K562 (cell line): ENCODE data around the gene SLC39A5. TPM values are rescaled to one million over a fixed set of nuclear protein-coding genes. Genes with fewer than 3 reads are reported as not detected.

ENCODE experiments used
- ARID1B ChIP-seq: fragments of 450-650 bp; IDR thresholded peaks from 2 replicates; pipeline ENCODE4 v1.6.1; 2016; ENCODE audit warnings: antibody characterized with exemption, mild to moderate bottlenecking, inconsistent platforms
- BRF2 ChIP-seq: IDR thresholded peaks from 3 replicates; pipeline ENCODE4 v1.6.1; 2011; ENCODE audit warnings: borderline replicate concordance, mild to moderate bottlenecking; ENCODE audit not compliant: insufficient read length, insufficient read depth
- DNMT1 ChIP-seq: fragments of 450-650 bp; IDR thresholded peaks from 2 replicates; pipeline ENCODE4 v1.6.1; 2016; ENCODE audit warnings: antibody characterized with exemption, mild to moderate bottlenecking
- ETV1 ChIP-seq: fragments of 450-650 bp; conservative IDR thresholded peaks from 2 replicates; pipeline ENCODE4 v1.6.1; 2016; ENCODE audit warnings: missing genetic modification characterization, control low read depth, low read depth, missing compliant biosample characterization
- ETV5 ChIP-seq: sonication (generic); formaldehyde crosslinking; IDR thresholded peaks from 2 replicates; pipeline ENCODE4 v1.4.0; 2020; ENCODE audit warnings: low read depth, mild to moderate bottlenecking, missing genetic modification reagents
- FOS ChIP-seq: IDR thresholded peaks from 3 replicates; pipeline ENCODE4 v1.6.1; 2011; ENCODE audit not compliant: insufficient read length; ENCODE audit errors: extremely low read depth
- FOXA1 ChIP-seq: fragments of 450-650 bp; IDR thresholded peaks from 2 replicates; pipeline ENCODE4 v1.6.1; 2016; ENCODE audit warnings: mild to moderate bottlenecking, borderline replicate concordance
- FOXO4 ChIP-seq: fragments of 450-650 bp; formaldehyde crosslinking; IDR thresholded peaks from 2 replicates; pipeline ENCODE4 v1.4.0; 2020; ENCODE audit warnings: mild to moderate bottlenecking, moderate library complexity
- HDAC1 ChIP-seq, 2 experiments: fragments of 450-650 bp; IDR thresholded peaks; 2 replicates each; pipeline ENCODE4 v1.6.1; 2016 to 2017; ENCODE audit warnings: inconsistent platforms in 1 of 2, mild to moderate bottlenecking in 1 of 2, moderate library complexity in 1 of 2
- HMG20A ChIP-seq: fragments of 450-650 bp; formaldehyde crosslinking; conservative IDR thresholded peaks from 2 replicates; pipeline ENCODE4 v1.4.0; 2020; ENCODE audit warnings: mild to moderate bottlenecking, mixed read lengths
- MEF2A ChIP-seq: IDR thresholded peaks from 2 replicates; pipeline ENCODE4 v1.6.1; 2011; ENCODE audit warnings: low read depth, mild to moderate bottlenecking, low read length, moderate library complexity; ENCODE audit not compliant: control insufficient read depth
- MNT ChIP-seq, 2 experiments: fragments of 450-650 bp; conservative IDR thresholded peaks; 2 replicates each; pipeline ENCODE4 v1.6.1; 2017; ENCODE audit warnings: mild to moderate bottlenecking in 2 of 2, moderate library complexity in 2 of 2
- RCOR1 ChIP-seq, 2 experiments: IDR thresholded peaks; 2 replicates each; pipeline ENCODE4 v1.6.1; 2012; ENCODE audit warnings: low read depth in 2 of 2, low read length in 2 of 2, borderline replicate concordance in 1 of 2, improper control_type of control experiment in 1 of 2
- THAP12 ChIP-seq: fragments of 250-450 bp; sonication (Bioruptor Pico); IDR thresholded peaks from 2 replicates; pipeline ENCODE4 v1.9.0; 2021; ENCODE audit warnings: mild to moderate bottlenecking, inconsistent platforms
- ZNF140 ChIP-seq: fragments of 250-450 bp; sonication (Bioruptor Pico); IDR thresholded peaks from 2 replicates; pipeline ENCODE4 v1.8.0; 2021; ENCODE audit warnings: moderate library complexity, mild to moderate bottlenecking, inconsistent platforms
- ZNF316 ChIP-seq: fragments of 450-650 bp; IDR thresholded peaks from 2 replicates; pipeline ENCODE4 v1.6.1; 2016
- ZNF561 ChIP-seq: fragments of 450-650 bp; formaldehyde crosslinking; conservative IDR thresholded peaks from 2 replicates; pipeline ENCODE4 v1.4.0; 2020; ENCODE audit warnings: mild to moderate bottlenecking, moderate library complexity
- polyA plus RNA-seq, 8 experiments: library from polyadenylated mRNA; depleted of rRNA in 4 of 8; stranded (reverse) in 5 of 8; unstranded in 3 of 8; fragments of >200 nt; fragmentation: Nextera tagmentation in 2 of 8; fragmentation: Illumina TruSeq in 1 of 8; extraction: Ambion mirVana in 2 of 8; extraction: Trizol in 1 of 8; gene quantifications; 2 replicates each; pipeline versions ENCODE4 v1.2.1 to v1.2.3, GENCODE V29; 2011 to 2014; ENCODE audit warnings: inconsistent platforms in 1 of 8, missing spikeins in 1 of 8
- total RNA-seq, 7 experiments: library from RNA; depleted of rRNA in 6 of 7; stranded (reverse); fragments of >200 nt in 6 of 7; fragmentation: Illumina TruSeq in 2 of 7; extraction: Trizol in 2 of 7; gene quantifications; 2 replicates each; pipeline versions ENCODE4 v1.2.1 to v1.2.3, GENCODE V29; 2011 to 2021; ENCODE audit warnings: low replicate concordance in 1 of 7
- TF ChIP-seq, protein P1 (sequence below): fragments of 450-650 bp; IDR thresholded peaks from 2 replicates; pipeline ENCODE4 v1.6.1; 2017; ENCODE audit warnings: mild to moderate bottlenecking, moderate library complexity
- TF ChIP-seq, protein P2 (sequence below): fragments of 450-650 bp; IDR thresholded peaks from 2 replicates; pipeline ENCODE4 v1.6.1; 2016; ENCODE audit warnings: borderline replicate concordance

Gene SLC39A5
- total and polyA plus RNA-seq, 9 of the 15 experiments (the other 6 are each of a cell fraction or from before 2014, with no cell fraction given) = 0.08 to 0.10 TPM; not detected in 7

- TF ChIP-seq, protein P1, sequence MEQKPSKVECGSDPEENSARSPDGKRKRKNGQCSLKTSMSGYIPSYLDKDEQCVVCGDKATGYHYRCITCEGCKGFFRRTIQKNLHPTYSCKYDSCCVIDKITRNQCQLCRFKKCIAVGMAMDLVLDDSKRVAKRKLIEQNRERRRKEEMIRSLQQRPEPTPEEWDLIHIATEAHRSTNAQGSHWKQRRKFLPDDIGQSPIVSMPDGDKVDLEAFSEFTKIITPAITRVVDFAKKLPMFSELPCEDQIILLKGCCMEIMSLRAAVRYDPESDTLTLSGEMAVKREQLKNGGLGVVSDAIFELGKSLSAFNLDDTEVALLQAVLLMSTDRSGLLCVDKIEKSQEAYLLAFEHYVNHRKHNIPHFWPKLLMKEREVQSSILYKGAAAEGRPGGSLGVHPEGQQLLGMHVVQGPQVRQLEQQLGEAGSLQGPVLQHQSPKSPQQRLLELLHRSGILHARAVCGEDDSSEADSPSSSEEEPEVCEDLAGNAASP = no peak
- TF ChIP-seq HDAC1 (IDR thresholded peaks at IDR 0.05) = no peak
- no peak for TF ChIP-seq BRF2
- TF ChIP-seq MNT (conservative IDR thresholded peaks at IDR 0.05) = no peak
- no peak for TF ChIP-seq DNMT1
- TF ChIP-seq ARID1B = no peak
- TF ChIP-seq ZNF316 = no peak
- TF ChIP-seq ZNF561 (CRISPR knock-in tag) = no peak
- TF ChIP-seq FOS = no peak
- no peak for TF ChIP-seq FOXA1
- TF ChIP-seq ETV1 (tag) = no peak
- no peak for TF ChIP-seq HMG20A (CRISPR knock-in tag)
- TF ChIP-seq, protein P2, sequence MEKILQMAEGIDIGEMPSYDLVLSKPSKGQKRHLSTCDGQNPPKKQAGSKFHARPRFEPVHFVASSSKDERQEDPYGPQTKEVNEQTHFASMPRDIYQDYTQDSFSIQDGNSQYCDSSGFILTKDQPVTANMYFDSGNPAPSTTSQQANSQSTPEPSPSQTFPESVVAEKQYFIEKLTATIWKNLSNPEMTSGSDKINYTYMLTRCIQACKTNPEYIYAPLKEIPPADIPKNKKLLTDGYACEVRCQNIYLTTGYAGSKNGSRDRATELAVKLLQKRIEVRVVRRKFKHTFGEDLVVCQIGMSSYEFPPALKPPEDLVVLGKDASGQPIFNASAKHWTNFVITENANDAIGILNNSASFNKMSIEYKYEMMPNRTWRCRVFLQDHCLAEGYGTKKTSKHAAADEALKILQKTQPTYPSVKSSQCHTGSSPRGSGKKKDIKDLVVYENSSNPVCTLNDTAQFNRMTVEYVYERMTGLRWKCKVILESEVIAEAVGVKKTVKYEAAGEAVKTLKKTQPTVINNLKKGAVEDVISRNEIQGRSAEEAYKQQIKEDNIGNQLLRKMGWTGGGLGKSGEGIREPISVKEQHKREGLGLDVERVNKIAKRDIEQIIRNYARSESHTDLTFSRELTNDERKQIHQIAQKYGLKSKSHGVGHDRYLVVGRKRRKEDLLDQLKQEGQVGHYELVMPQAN = no peak
- TF ChIP-seq FOXO4 (CRISPR knock-in tag) = no peak
- no peak for TF ChIP-seq THAP12
- 0 out of 4 replicates have a peak, but pooled peaks of 1 of the 2 experiments have one; percentile 11 for TF ChIP-seq RCOR1 (IDR thresholded peaks at IDR 0.05; ENCODE audit: borderline replicate concordance in 1 of 2, low read depth in 2 of 2, low read length in 2 of 2)
- no peak for TF ChIP-seq ETV5 (CRISPR knock-in tag)
- peak; percentile 58; the same call in 1 of the 2 replicates for TF ChIP-seq MEF2A
- no peak for TF ChIP-seq ZNF140 (CRISPR knock-in tag)
Measured at GRCh38 chr12:56271031-56271430, 41.2 kb downstream of the SLC39A5 start (continued).
